ENCODE results near the gene XRCC2.

DNA sequence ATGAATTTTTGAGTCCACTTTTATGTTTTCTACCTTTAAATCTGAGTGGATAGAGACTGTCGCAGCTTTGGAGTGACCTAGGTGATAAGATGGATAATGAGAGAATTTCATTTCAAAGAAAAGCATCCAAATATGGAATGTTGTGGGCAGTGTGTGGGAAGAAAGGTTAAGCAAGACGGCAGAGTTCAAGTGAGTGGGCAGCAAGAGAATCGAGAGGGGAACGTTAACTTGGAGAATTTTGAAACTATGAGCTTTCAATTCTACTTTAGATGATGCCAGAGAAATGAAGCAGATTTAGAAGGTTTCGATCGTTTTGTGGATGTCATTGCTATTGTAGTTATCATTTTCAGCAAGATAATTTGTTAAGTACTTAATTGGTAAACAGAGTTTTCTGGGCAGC lies 73.0 kb downstream of the XRCC2 start:
- TF ChIP-seq ZNF274 (IDR thresholded peaks at IDR 0.05; ENCODE audit: low read depth, low read length) (no peak), YY1 (IDR thresholded peaks at IDR 0.05; ENCODE audit: insufficient read depth, insufficient read length) (no peak)

Measured in NT2/D1 (cell line).